HL-60/S4 treated with phorbol 12-myristate 13-acetate at 8.2 ng/mL for 4 days and 3 days (cell line): ENCODE data around the gene SPINT3.
"Not testable (repeated sequence)": the region's sequence is repeated elsewhere in the genome, so short reads cannot be mapped to it uniquely, and the experiment has no call there.

Experiments used
- in situ Hi-C: fragments of 300-500 bp; cut with MboI; formaldehyde crosslinking; loops from 2 replicates; pipeline ENCODE4 v1.15.0; 2022; ENCODE audit warnings: low sequenced_read_pairs

Gene SPINT3

DNA sequence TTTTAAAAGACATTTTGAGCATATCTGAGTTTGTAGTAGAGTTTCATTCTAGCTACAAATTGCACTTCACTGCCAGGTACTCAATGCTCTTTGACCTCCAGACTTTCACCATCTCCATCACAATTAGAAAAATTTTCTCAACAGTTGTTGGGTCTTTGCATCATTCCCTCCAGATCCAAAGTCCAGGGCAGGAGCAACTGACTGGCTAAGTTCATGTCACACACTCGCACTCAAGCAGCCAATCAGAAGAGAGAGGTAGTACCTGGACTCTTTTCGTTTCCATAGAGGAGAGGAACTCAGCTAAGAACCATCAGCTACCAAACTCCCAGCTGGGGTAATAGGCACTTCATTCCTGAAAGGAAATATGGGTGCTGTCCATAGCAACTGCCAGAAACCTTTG is 9.0 kb downstream of the SPINT3 start:
- in situ Hi-C loops = no loop called here

DNA sequence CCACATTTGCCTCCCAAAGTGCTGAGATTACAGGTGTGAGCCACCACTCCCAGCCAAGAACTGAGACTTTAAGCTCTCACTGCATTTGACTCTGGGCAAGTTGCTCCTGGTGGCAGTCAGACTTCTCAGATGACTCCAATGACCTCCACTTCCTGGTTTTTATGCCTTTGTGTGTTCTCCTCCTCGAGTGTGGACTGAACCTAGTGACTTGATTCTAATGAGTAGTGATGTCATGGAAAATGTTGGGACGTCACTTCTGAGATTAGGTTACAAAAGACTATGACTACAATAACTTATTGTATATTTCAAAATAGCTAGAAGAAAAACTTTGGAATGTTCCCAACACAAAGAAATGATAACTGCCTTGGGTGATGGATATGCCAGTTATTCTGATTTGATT is 12.0 kb downstream of the SPINT3 start:
- in situ Hi-C loops = no loop called here

DNA sequence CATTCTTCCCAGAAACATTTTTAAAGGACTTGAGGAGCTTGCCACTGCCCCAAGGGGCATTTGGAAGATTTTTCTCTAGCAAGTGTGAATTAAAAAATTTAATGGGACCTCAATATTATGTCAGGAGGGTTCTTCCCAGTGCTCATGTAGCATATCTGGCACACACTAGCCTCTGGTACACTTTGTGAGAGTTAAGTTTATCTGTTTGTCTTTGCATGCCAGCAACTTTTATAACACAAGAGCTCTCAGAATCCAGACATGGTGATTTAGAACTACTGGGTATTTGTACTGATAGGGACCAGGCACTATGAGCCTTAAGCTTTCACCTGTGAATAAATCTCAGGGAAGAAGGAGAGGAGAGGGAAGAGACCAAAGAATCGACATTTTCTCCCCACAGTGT is 12.9 kb downstream of the SPINT3 start:
- in situ Hi-C loops = no loop called here

DNA sequence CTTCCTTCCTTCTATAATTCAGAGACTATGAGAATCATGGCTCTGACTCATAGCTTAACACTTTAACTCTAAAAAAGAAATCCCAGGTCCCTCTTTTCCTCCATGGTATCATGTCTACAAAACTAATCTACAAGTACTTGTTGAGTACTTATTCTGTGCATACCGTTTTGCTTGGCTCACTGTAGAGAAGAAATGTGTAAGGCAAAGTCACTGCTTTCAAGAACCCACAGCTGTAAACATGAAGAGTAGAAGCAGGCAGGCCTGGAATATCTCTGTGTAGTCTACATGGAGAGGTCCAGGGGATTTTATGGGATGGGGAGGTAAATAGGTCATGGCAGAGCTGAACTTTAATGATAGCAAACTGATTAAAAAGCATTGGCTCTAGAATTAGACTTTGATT is 13.8 kb downstream of the SPINT3 start:
- in situ Hi-C loops = no loop called here

DNA sequence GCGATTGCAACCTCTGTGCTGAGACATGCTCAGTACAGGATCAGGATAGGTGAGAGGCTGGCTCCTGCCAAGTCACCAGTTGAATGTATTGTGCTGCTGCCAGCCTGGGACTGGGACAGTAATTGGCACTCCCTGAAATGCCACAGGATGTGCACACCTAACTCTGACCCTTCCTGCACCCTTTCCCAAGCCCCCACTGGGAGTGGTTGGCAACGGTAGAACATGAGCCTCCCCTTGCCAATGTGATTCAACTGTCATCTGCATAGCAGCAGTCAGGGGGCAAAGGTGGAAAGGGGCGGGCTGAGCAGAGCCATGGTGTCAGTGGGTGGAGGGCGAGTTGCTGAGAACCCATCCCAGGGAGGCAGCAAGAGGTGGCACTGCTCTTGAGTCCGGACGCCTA is 15.4 kb downstream of the SPINT3 start:
- in situ Hi-C loops = no loop called here

DNA sequence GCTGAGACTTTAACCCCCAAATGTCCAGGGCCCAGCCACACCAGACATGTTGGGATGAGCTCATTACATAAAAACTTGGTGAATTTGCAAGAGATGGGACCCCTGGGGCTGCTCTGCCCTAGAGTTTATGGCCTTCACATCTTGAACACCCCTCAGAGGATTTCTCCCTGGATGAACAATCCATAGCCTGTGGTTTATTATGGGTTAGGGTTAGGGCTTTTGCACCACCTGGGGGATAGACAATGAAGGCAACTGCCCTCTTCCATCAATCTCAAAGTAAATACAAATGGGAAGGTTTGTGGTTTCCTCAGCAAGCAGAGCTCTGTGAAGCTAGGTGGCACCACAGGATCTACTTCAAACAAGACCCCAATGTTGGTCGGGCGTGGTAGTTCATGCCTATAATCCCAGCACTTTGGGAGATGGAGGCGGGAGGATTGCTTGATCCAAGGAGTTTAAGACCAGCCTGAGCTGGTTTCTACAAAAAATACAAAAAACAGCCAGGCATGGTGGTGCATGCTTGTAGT is 17.4 kb downstream of the SPINT3 start:
- in situ Hi-C loops = no loop called here

DNA sequence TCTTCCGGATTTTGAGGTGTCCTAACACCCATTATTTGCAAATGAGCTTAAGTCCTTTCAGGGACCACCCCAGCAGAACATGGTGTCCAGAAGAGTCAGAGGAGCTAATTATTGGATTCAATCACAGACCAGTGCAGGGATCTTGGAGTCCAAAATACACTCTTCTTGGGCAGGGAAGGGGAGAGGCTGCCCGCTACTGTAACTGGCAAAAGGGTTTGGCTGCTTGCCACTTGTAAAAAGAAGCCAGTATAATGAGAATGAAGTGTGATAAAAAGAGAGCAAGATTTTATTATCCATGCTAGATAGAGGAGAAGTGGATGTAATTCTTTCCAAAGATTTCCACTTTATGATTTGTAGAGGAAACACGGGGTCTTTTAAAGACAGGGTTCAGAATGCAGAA is 19.3 kb downstream of the SPINT3 start:
- in situ Hi-C loops = no loop called here

DNA sequence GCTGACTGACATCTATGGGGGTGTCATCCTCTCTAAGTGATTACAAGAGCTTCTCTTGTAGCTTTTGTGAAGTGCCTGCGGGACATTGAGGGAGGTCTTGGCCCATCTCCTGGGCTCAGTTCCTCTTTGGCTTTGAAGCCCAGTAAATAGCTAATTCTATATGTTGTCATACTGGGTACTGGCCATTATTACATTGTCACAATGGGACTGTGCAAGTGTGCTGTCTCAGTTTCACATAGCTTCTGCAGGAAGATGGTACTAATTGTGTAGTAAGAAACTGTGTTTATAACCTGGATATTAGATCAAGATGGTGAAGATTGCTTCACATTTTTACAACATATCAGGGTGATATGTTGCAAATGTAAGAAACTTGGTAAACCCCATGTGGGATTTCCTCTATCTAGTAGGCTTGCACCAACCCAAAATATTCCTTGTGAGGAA is 19.9 kb downstream of the SPINT3 start:
- in situ Hi-C loops = no loop called here

DNA sequence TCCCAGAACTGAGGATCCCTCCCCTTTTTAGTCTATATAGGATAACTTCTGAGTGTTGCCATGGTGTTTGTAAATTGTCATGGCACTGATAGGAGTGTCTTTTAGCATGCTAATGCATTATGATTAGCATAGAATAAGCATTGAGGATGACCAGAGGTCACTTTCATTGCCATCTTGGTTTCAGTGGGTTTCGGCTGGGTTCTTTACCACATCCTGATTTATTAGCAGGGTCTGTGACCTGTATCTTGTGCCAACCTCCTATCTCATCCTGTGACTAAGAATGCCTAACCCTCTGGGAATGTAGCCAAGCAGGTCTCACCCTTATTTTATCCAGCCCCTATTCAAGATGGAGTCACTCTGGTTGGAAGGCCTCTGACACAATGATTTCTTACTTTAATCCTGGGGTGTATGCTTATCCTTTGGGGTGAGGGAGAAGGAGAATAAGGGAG is 26.3 kb downstream of the SPINT3 start:
- in situ Hi-C loops = no loop called here

DNA sequence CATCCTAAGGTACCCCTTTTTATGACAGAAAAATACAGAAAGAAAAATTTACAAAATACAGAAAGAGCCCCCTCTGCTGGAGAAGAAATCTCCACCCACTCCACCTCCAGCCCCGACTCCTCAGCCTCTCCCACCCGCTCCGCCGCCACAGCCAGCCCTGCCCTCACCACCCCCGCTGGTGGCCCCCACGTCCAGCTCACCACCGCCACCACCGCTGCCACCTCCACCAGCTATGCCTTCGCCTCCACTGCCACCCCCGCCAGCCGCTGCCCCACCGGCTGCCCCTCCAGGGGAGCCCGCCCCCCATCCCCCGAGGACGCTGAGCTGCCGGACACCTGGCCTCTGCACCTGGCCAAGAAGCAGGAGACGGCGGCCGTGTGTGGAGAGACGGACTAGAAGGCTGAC is 28.2 kb downstream of the SPINT3 start:
- in situ Hi-C loops = no loop called here

DNA sequence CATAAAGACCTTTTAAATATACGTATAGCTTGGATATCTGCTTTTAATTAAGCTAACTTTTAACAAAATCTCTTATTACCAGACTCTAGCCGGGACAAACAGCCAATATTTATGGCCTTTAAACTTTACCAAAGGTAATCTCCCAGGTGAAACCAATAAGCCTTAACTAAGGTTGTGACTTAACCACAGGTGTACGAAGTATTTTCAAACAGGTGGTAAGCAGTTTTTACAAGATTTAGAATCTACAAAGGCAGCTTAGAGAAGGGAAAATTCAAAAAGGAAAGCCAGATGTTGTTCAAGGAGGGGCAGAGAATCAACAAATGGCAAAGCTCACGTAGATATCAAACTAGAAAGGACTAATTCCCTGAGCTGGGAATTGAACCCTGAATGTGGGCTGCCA is 30.0 kb downstream of the SPINT3 start:
- in situ Hi-C loops = no loop called here

DNA sequence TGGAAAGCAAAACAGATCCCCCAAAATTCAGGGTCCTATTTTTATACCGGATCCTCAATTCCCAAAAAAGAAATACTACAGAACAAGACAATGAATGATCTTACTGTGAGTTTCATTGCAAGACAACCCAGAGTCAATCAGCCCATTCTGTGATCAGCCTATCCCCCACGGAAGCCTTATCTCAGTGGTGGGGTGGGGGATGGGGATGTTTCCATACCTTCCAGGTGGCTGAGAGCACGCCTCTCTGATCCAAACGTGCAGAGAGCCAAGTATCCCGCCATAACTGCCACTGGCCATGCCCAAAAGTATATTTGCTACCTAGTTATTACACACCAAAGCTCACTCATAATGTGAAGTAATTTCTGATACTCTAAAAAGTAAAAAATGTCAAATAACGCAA is 30.7 kb downstream of the SPINT3 start:
- in situ Hi-C loops = no loop called here

DNA sequence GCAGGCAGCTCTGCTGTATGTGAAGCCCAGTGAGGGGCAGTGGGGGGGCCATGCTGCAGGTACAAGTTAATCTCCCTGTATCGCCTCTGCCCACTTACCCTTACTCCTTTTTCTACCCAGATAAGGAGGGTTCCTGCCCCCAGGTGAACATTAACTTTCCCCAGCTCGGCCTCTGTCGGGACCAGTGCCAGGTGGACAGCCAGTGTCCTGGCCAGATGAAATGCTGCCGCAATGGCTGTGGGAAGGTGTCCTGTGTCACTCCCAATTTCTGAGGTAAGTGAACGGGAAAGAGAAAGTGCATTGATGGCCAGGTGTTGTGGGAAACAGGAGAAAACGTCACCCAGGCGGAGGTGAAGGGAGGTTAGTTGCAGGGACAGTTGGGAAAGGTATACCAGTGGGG is 35.6 kb downstream of the SPINT3 start:
- in situ Hi-C loops = no loop called here

DNA sequence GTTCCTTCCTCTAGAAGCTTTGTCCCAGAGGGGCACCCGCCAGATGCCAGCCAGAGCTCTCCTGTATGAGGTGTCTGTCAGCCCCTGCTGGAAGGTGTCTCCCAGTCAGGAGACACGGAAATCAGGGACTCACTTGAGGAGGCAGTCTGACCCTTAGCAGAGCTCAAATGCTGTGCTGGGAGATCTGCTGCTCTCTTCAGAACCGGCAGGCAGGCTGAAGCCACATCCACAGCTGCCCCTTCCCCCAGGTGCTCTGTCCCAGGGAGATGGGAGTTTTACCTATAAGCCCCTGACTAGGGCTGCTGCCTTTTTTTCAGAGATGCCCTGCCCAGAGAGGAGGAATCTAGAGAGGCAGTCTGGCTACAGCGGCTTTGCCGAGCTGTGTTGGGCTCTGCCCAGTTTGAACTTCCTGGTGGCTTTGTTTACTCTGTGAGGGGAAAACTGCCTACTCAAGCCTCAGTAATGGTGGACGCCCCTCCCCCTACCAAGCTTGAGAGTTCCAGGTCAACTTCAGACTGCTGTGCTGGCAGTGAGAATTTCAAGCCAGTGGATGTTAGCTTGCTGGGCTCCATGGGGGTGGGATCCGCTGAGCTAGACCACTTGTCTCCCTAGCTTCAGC is 37.8 kb downstream of the SPINT3 start:
- in situ Hi-C loops = not testable (repeated sequence)

DNA sequence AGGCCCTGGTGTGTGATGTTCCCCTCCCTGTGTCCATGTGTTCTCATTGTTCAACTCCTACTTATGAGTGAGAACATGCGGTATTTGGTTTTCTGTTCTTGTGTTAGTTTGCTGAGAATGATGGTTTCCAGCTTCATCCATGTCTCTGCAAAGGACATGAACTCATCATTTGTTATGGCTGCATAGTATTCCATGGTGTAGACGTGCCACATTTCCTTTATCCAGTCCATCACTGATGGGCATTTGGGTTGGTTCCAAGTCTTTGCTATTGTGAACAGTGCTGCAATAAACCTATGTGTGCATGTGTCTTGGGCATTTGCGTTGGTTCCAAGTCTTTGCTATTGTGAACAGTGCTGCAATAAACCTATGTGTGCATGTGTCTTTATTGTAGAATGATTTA is 43.1 kb downstream of the SPINT3 start:
- in situ Hi-C loops = not testable (repeated sequence)

DNA sequence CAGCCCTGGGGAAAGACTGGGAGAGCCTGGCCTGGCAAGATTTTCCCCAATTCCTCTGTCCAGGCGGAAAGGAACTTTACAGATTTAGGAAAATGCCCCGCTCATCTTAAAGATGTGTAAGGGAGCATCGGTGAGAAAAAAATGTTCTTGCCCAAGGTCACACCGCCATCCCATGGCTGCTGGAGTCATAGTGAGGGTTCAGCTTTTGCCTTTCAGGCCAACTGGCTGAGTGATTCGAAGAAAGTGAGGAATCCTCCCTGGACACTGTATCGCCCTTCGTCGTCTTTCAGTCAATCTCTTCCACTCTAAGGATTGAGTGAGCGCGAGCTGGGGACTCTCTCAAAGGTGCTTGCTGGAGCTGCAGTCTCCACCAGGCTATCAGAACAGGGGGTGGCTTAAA is 44.5 kb downstream of the SPINT3 start:
- in situ Hi-C loops = no loop called here

DNA sequence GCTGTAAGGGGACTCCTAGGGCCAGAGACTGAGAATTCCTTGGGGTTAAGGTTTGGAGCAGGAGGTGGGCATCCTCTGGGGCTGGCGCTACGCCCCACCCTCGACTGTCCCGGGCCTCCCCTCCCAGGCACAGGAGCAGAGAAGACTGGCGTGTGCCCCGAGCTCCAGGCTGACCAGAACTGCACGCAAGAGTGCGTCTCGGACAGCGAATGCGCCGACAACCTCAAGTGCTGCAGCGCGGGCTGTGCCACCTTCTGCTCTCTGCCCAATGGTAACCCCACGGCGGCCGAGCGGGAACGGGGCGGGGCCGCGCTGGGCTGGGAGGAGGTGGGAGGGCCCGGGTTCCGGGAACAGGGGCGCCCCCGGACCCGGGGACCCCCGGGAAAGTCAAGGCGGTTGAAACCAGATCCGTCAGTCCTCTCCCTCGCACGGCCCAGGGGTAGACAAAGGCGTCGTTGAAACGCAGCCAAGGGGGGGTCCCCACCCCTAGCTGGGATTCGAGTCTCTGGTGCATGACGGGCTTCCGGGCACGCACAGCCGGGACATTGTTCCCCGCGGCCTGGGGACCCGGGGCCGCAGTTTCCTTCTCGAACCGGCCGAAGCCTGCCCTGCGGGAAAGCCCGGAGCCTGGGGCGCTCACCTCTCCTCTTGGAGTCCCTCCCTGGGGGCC is 45.0 kb downstream of the SPINT3 start:
- in situ Hi-C loops = no loop called here

DNA sequence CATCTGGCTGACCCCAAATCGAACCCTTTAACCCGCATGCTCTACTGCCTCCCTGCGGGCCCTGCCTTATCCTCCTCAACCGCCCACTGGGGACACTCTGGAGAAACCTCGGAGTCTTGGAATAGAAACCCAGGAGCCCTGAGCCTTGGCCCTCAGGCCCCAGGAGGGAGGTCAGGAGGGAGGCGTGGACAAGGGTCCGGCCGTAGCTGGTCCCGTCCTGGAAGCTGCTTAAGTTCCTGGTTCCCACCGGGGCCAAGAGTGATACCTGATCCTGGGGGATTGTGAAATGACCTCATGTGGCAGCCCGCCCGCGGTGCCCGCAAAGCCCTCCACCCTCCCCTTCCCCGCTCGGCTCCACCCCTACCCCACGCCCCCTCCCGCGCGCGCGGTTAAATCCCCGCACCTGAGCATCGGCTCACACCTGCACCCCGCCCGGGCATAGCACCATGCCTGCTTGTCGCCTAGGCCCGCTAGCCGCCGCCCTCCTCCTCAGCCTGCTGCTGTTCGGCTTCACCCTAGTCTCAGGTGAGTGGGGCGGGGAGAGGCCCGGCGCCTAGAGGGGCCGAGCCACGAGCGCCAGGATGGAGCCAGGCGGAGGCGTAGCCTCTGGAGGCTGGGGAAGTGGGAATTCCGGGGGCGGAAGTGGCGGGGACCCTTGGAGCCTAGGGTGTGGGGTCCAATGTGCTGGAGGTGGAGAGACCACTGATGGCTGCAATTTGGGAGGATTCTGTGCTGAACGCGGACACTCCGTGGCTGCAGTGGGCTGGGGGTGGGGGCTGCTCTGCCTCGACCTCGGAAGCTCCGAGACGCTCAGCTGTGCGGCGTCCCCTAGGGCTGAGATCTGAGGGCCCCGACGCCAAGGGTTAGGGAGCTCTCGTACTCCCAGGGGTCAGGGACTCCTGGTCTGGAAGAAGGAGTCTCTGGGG is 45.8 kb downstream of the SPINT3 start, which contains the start of gene WFDC2:
Gene WFDC2 (plus strand): TSS at position 418 of the 926 bp plus-strand sequence. CDS start 29 bp downstream, at position 447.
- in situ Hi-C loops = no loop called here

DNA sequence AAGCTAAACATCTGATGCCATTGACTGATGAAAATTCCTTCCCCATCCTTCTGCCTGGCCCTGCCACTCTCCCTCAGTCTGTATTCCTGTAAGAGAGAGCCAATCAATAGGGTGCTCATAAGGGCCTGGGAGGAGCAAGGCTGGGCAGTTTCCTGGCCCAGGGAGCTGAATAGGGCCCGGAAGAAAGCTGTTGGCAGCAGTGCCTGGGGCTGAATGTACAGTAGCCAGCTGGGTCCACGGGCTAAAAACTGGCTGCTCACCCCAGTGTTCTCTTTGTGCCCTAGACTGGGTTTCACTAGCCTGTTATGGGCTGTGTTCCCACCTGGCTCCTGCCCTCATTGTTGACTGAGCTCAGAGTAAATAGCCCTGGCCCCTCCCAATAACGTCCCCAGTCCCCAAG is 47.6 kb downstream of the SPINT3 start:
- in situ Hi-C loops = no loop called here

DNA sequence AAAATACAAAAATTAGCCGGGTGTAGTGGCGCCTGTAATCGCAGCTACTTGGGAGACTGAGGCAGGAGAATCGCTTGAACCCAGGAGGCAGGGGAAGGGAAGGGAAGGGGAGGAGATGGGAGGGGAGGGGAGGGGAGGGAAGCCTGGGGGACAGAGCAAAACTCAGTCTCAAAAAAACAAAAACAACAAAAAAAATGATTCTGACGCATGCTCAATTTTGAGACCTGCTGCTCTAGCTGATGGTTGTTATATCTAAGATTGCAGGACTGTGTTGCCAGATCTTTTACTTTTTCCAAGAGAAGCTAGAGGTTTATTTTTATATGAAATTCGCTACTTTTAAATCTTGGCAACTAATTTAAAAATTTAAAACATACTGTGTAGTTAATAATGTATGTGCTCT is 48.2 kb downstream of the SPINT3 start:
- in situ Hi-C loops = no loop called here

DNA sequence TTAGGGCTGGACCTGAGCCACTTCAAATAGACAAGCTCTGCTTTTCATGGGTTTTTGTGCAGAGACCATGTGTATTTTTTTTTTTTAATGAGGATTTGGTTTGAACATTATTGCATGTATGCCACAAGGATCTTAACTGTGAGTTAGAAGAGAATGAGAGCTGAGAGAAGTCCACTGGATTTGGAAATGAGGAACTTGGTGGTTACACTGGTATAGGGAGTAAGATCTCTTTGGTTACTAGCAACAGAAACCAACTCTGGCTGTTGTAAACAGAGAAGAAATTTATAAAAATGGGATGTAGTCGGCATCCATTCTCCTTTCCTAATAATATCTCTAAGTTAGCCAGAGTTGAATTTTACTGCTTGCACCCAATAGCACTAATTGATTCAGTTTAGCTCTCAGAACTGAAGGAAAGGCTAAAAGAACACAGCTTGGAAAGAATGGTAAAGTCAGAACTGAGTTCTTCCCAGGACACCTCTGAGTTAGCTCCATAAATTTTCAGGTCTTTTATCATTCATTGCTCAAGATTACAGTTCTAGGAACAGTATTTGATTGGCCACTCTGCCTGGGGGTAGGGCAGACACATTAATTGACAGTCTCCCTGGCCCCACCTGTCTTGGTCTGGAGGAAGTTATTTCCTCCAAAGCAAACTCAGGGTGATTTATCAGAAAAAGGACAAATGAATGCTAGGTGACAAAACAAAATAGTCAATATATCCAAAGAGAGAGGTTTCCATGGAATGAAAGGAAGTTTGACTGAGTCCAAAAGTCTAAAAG is 49.7 kb downstream of the SPINT3 start:
- in situ Hi-C loops = no loop called here
